GM21447 (cell line): ENCODE results near the gene NOS1.
"Not testable (repeated sequence)": the region's sequence is repeated elsewhere in the genome, so short reads cannot be mapped to it uniquely, and the experiment has no call there.

ENCODE experiments used
- ATAC-seq: cut with Tn5 transposase; IDR thresholded peaks from one replicate; pipeline ENCODE4 v1.9.1; 2021; ENCODE audit not compliant: unreplicated experiment

Gene NOS1

DNA sequence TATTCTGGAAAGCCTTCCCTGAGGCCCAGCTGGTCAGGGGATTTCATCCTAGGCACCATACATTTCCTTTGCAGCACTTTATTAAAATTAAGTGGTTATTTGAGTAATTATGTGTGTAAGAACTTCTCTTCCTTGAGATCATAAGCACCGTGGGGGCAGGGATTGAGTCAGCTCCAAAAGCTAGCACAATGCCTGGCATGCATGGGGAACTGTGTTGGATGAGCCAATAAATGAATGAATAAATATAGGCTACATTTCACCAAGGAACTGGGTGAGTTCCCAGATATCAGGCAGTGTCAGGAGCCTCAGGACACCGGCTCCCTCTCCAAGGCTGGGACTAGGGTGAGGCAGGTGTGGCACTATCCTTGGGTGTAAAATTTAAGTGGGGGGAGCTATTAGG, 88.3 kb downstream of the NOS1 start:
- ATAC-seq: no peak

DNA sequence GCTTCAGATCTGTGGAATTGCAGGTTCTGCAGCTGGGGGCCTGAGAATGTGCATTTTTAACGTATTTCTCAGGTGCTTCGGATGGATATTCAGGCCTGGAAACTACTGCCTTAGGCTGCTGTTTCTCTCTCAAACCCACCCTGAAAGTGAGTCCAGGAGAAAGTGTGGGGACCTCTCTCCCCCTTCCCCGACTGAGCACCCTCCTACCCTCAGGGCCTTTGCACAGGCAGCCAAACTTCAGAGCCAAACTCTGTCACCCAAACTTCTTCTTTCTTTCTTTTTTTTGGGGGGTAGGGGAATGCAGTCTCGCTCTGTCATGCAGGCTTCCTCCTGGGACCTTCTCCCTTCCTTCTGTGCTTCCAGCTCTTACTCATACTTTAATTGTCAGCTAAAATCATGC, 88.7 kb downstream of the NOS1 start:
- ATAC-seq: no peak

DNA sequence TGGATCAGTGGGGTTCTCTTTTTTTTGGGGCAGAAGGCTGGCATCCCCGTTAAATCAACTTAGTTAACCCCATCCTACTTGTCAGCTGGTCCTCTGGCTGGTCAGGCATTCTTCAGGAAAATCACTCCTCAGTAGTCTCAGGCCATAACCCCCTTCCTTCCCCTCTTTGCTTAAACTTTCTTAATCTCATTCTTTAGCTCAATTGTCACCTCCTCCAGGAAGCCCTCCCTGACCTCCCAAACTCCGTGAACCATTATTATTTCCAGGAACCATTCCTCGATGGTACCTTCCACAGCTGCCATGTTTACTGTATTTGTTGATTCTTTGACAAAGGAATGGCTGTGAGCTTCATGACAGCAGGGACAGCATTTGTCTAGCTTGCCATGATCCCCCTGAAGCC, 98.7 kb downstream of the NOS1 start:
- ATAC-seq: no peak

- no peak for ATAC-seq
These were observed 100.2 kb downstream of the NOS1 start for GRCh38 chr12:117261247-117261646.

DNA sequence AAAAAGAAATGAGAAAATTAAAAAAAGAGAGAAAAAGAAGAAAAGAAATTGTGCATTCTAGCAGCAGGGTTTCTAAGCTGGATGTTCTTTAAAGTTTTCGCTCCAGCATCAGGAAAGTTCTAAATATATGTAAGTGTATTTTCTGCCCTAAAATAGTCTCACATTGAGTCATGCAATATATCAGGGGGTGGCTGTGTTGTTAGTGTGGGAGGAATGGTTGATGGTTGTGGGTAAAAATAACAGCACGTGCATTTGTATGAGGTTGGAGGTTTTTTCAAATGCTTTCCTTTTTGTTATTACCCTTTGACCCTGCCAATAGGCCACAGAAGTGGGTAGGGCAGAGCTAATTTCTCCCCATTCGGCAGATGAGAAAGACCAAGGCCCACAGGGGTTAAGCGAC, 106.0 kb downstream of the NOS1 start:
- ATAC-seq: no peak

DNA sequence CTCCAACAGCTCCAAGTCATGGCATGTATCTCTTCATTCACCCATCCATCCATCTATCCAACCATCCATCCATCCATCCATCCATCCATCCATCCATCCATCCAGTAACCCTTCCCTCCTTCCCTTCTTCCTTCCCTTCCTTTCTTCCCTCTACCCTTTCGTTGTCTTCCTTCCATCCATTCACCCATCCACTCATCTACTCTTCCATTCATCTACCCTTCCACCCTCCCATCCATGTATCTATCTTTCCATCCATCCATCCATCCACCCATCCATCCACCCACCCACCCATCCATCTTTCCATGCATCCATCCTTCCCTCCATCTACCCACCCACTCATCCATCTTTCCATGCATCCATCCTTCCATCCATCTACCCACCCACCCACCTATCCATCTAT, 117.9 kb downstream of the NOS1 start:
- no peak for ATAC-seq

- ATAC-seq: no peak
These were observed 119.7 kb downstream of the NOS1 start for GRCh38 chr12:117241697-117242096.

DNA sequence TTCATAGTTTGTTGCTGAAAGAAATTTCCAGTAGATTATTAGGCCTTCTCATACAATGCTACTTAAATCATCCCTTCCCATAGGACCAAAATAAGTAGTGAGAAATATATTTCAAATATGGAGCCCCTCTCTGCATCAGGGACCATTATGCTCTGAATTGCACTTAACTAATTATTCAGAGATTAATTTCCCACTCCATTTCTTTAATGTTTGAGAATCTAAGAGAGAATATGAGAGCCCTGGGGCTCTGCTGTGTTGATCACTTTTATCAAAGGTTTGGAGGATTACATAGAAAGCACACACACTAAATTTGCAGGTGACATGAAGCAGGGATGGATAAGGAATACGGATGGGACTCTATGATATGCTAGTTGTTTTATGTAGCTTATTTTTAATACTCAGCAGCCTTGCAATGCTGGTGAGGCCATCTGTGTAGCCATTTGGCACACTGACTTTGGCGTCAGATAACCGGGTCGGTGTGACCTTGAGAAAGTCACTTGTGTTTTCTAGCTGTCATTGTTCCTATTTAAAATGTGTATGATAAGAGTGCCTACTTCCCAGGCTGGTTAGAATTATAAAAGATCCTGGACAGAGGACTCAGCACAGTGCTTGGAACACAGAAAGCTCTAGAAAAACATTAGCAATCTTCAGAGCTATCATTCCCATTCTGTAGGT, 121.2 kb downstream of the NOS1 start:
- no peak for ATAC-seq

DNA sequence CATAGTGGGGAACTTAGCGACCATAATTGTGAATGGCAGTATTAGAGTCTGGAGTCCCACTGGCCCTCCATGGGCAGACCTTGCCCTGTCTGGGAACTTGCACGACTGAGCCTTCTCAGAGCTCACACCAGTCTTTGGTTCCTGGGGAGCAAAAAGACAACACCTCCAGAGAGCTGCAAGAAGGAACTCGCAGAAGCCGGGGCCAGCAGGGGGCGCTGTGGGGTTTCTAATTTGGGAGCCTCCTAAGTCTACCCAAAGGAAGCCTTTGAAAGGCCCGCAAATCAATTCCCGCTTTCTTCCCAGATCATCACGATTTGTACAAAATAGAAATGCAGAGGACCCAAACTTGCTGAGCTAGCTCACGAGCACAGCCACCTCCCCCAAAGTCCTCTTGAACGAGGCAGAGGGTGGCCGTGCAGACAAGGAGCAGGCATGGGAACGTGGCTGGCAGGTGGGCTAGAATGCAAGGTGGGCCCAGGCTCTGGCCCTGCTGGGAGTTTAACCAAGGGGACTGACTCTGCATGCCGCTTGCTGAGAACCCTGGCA, 124.9 kb downstream of the NOS1 start:
- ATAC-seq: no peak

GRCh38 chr12:117235261-117235660, 126.2 kb downstream of the NOS1 start:
- ATAC-seq: no peak

DNA sequence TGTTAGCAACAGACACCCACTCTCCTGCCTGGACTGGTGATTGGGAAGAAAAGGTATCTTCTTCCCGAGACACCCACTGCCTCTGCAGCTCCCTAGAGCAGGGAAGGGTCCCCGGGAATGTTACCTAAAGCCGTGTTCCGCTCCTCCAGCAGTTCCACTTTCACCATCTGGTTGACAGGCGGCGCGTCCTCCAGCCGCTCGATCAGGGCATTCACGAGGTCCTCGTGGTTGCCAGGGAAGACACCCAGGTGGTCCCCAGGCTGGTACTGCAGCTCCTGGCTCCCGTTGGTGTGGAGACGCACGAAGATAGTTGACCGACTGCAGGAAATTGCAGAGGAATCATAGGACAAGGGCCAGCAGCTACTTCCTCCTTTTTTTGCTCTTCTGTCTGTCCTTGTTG, 127.0 kb downstream of the NOS1 start:
- no peak for ATAC-seq

GRCh38 chr12:117231750-117232149, 129.7 kb downstream of the NOS1 start:
- ATAC-seq: no peak

- ATAC-seq: no peak
These were observed 133.2 kb downstream of the NOS1 start for GRCh38 chr12:117228239-117228638.

GRCh38 chr12:117227000-117227653, 134.3 kb downstream of the NOS1 start:
- no peak for ATAC-seq

DNA sequence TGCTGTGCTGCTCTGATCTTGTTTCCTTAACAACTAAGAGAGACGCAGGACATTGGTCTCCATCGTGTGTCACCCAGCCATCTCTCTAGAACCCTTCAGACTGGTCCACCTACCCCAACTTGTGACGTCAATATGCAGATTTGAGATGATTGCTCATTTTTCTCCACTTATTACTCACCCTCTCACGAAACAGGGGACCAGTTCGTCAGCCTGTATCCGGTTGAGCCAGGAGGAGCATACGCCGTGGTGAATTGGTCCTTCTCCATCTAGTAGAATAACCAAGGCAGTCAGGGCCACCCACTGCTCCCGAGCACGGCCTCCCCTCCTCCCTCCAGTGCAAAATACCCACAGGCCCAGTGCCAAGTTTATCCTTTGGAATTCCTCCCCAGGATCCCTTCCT, 134.9 kb downstream of the NOS1 start:
- ATAC-seq: no peak

GRCh38 chr12:117225179-117225578, 136.2 kb downstream of the NOS1 start:
- no peak for ATAC-seq

- not testable (repeated sequence) for ATAC-seq
These were observed 140.5 kb downstream of the NOS1 start for GRCh38 chr12:117220947-117221346.

- no peak for ATAC-seq
These were observed 143.3 kb downstream of the NOS1 start for GRCh38 chr12:117218149-117218548.

DNA sequence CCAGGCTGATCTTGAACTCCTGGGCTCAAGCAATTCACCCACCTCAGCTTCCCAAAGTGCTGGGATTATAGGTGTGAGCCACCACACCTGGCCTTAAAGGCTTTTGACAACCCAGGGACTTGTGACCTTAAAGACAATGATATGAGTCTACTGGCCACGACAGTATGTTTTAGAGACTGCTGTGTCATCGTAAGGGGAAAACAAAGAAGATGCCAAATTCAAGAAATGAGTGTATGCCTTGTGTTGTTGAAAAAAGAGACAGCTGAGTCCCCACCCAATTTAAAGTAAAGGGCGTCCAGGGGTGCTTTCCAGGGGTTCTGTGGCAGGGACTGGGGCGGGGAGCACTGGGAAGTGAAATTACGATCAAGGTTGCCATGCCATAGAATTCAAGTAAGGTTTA, 144.7 kb downstream of the NOS1 start:
- ATAC-seq: no peak

DNA sequence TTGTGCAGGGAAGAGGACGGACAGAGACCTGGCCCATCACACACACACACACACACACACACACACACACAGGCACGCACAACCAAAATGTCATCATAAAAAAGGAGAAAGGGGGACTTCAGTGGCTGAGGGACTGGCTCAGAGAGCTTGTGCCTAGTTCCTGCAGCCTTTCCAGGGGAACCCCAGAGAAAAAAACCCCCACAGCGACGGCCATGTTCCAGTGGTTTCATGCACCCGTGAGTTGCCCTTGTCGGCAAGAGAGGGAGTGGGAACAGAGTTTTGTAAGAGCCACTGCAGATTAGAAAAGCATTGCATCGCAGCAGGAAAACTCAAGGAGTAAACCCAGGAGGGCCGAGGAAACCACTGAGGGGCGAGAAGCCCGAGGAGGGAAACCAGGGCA, 146.6 kb downstream of the NOS1 start:
- ATAC-seq: no peak

GRCh38 chr12:117213295-117213808, 148.1 kb downstream of the NOS1 start:
- no peak for ATAC-seq

DNA sequence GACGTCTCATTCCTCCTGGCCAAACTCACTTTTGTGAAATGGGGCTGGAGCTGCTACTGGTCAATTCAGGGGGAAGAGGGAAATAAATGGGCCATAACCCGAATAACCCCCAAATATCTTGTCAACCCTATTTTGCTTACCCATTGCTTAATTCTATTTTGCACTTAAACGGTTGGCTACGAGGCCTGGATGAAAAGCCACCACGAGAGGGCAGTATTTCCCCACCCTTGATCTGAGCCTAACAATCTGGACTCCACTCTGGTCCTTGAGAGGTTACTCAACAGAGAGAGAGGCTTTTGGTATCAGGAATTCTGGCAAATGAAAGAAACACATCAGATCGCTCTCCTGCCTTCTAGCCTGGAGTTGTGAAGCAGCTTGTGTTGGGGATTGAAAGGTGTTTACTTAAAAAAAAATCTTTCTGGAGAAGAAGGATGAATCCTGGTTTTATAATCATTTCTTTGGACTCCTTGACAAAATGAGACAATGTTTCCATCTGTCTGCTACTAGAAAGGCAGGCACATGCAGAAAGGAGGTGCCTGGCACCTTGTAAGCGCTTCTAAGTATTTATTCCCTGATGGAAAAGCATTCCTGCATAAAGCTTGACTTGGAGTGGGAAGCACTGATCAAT, 148.7 kb downstream of the NOS1 start:
- no peak for ATAC-seq
